Skin epidermis (tissue), 12 donors: Measurements from ENCODE around the gene FLRT2.

Source experiments
- H3K27ac ChIP-seq, 21 experiments: fragments of 200-600 bp; sonication (generic) in 11 of 21; one replicate each; pipeline ENCODE4 v1.5.0; 2020; ENCODE audit warnings: mild to moderate bottlenecking in 3 of 21, inconsistent platforms in 2 of 21, moderate library complexity in 2 of 21
- H3K4me3 ChIP-seq, 7 experiments: fragments of 200-600 bp; sonication (generic) in 2 of 7; one replicate each; pipeline ENCODE4 v1.5.0; 2020; ENCODE audit warnings: inconsistent platforms in 2 of 7, mild to moderate bottlenecking in 2 of 7, moderate library complexity in 1 of 7

Gene FLRT2

GRCh38 chr14:85529803-85530574 is at the start of gene FLRT2:
TSS of gene FLRT2 (plus strand) at chr14:85530144. CDS start at chr14:85621515, 91,371 bp downstream.
- peak within 1 kb of the TSS in 20 of 21 experiments; percentile 49 to 90 (median 80) for H3K27ac ChIP-seq
- H3K4me3 ChIP-seq, result peak within 1 kb of the TSS; percentile 58 to 72 (median 64)

GRCh38 chr14:85481471-85481870 is 48.5 kb upstream of the FLRT2 start:
- H3K27ac ChIP-seq, result no peak overlapping the region
- H3K4me3 ChIP-seq, result no peak overlapping the region

- no peak overlapping the region for H3K4me3 ChIP-seq
- no peak overlapping the region for H3K27ac ChIP-seq
These were observed 47.4 kb upstream of the FLRT2 start for GRCh38 chr14:85482552-85482951.

- Histone ChIP-seq H3K4me3 (no peak overlapping the region), H3K27ac (no peak overlapping the region)
These were observed 46.9 kb upstream of the FLRT2 start for GRCh38 chr14:85483037-85483436.

GRCh38 chr14:85483652-85484051 is 46.3 kb upstream of the FLRT2 start:
- H3K4me3 ChIP-seq, result no peak overlapping the region
- H3K27ac ChIP-seq, result peak overlapping the region in 1 of 21 experiments; percentile 12

- Histone ChIP-seq H3K4me3 (no peak overlapping the region), H3K27ac (no peak overlapping the region)
These were observed 42.7 kb upstream of the FLRT2 start for GRCh38 chr14:85487215-85487614.

- no peak overlapping the region for H3K27ac ChIP-seq
- H3K4me3 ChIP-seq, result no peak overlapping the region
These were observed 28.2 kb upstream of the FLRT2 start for GRCh38 chr14:85501751-85502150.

- H3K4me3 ChIP-seq, result no peak overlapping the region
- no peak overlapping the region for H3K27ac ChIP-seq
These were observed 21.1 kb upstream of the FLRT2 start for GRCh38 chr14:85508863-85509262.

GRCh38 chr14:85512451-85512850 is 17.5 kb upstream of the FLRT2 start:
- H3K4me3 ChIP-seq, result no peak overlapping the region

GRCh38 chr14:85514487-85514886 is 15.5 kb upstream of the FLRT2 start:
- no peak overlapping the region for H3K4me3 ChIP-seq
- no peak overlapping the region for H3K27ac ChIP-seq

More at GRCh38 chr14:85512451-85512850, 17.5 kb upstream of the FLRT2 start:
- no peak overlapping the region for H3K27ac ChIP-seq

- H3K27ac ChIP-seq, result peak overlapping the region in 3 of 21 experiments; percentile 30 to 49 (median 33)
- H3K4me3 ChIP-seq, result no peak overlapping the region
These were observed 13.5 kb upstream of the FLRT2 start for GRCh38 chr14:85516239-85517113.

- H3K27ac ChIP-seq, result peak overlapping the region in 2 of 21 experiments; percentile 15 to 33
- no peak overlapping the region for H3K4me3 ChIP-seq
These were observed 12.7 kb upstream of the FLRT2 start for GRCh38 chr14:85517114-85517688.

- Histone ChIP-seq H3K27ac (no peak overlapping the region), H3K4me3 (no peak overlapping the region)
These were observed 10.2 kb upstream of the FLRT2 start for GRCh38 chr14:85519661-85520305.

GRCh38 chr14:85520581-85520980 is 9.4 kb upstream of the FLRT2 start:
- Histone ChIP-seq H3K4me3 (no peak overlapping the region), H3K27ac (no peak overlapping the region)

GRCh38 chr14:85523624-85524023 is 6.3 kb upstream of the FLRT2 start:
- Histone ChIP-seq H3K4me3 (no peak overlapping the region), H3K27ac (no peak overlapping the region)

GRCh38 chr14:85527006-85527405 is 2.9 kb upstream of the FLRT2 start:
- Histone ChIP-seq H3K4me3 (no peak overlapping the region), H3K27ac (peak overlapping the region in 1 of 21 experiments; percentile 90)

GRCh38 chr14:85527445-85528035 is 2.4 kb upstream of the FLRT2 start:
- peak overlapping the region in 5 of 21 experiments; percentile 79 to 90 (median 89) for H3K27ac ChIP-seq
- no peak overlapping the region for H3K4me3 ChIP-seq

GRCh38 chr14:85528080-85528896 is 1.7 kb upstream of the FLRT2 start:
- Histone ChIP-seq H3K4me3 (peak overlapping the region in 6 of 7 experiments; percentile 58 to 72 (median 64)), H3K27ac (peak overlapping the region in 17 of 21 experiments; percentile 49 to 90 (median 80))
